ENCODE data around the gene MTURN. TPM values are rescaled to one million over a fixed set of nuclear protein-coding genes. Genes with fewer than 3 reads are reported as not detected.
"Not testable (repeated sequence)": the region's sequence is repeated elsewhere in the genome, so short reads cannot be mapped to it uniquely, and the experiment has no call there.

The MTURN gene
- total RNA-seq, 1 experiment from 2014 or later, result 16.0 TPM

- Histone ChIP-seq H3K27me3 (replicated peaks) (no peaks in the 10 kb centered on the region), H3K4me3 (no peak overlapping the region), H3K36me3 (no peaks in the 10 kb centered on the region), H3K9me3 (replicated peaks) (no peaks in the 10 kb centered on the region), H3K4me1 (replicated peaks) (no peaks in the 10 kb centered on the region), H3K27ac (no peak overlapping the region)
- DNase-seq (ENCODE audit: low read depth in 1 of 2, low spot score in 2 of 2), result no peak
Measured at GRCh38 chr7:30184791-30185487, 50.2 kb downstream of the MTURN start.

GRCh38 chr7:30185496-30185895 lies 50.7 kb downstream of the MTURN start:
- Histone ChIP-seq H3K4me3 (no peak overlapping the region), H3K36me3 (no peaks in the 10 kb centered on the region), H3K27me3 (replicated peaks) (no peaks in the 10 kb centered on the region), H3K9me3 (replicated peaks) (no peaks in the 10 kb centered on the region), H3K27ac (no peak overlapping the region), H3K4me1 (replicated peaks) (no peaks in the 10 kb centered on the region)
- no peak for DNase-seq (ENCODE audit: low read depth in 1 of 2, low spot score in 2 of 2)

DNA sequence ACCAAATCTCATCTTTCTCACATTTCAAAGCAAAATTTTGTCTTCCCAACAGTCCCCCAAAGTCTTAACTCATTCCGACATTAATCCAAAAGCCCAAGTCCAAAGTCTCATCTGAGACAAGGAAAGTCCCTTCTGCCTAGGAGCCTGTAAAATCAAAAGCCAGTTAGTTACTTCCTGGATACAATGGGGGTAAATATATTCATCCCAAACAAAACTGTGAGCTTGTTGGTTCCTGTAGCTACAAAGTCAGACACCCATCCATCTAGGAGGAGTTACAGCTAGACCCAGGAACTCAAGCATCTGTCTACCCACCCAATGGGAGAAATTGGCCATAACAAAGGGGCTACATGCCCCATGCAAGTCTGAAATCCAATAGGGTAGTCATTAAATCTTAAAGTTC lies 51.9 kb downstream of the MTURN start:
- Histone ChIP-seq H3K27ac (no peak overlapping the region), H3K9me3 (replicated peaks) (no peaks in the 10 kb centered on the region), H3K4me3 (no peak overlapping the region), H3K4me1 (replicated peaks) (no peaks in the 10 kb centered on the region), H3K27me3 (replicated peaks) (no peaks in the 10 kb centered on the region), H3K36me3 (no peaks in the 10 kb centered on the region)
- no peak for DNase-seq (ENCODE audit: low read depth in 1 of 2, low spot score in 2 of 2)

GRCh38 chr7:30187513-30187912 lies 52.7 kb downstream of the MTURN start:
- Histone ChIP-seq H3K36me3 (no peaks in the 10 kb centered on the region), H3K4me3 (no peak overlapping the region), H3K27ac (no peak overlapping the region), H3K27me3 (replicated peaks) (no peaks in the 10 kb centered on the region), H3K4me1 (replicated peaks) (no peaks in the 10 kb centered on the region), H3K9me3 (replicated peaks) (no peaks in the 10 kb centered on the region)
- DNase-seq (ENCODE audit: low read depth in 1 of 2, low spot score in 2 of 2), result no peak

- not testable (repeated sequence) for H3K9me3 ChIP-seq (replicated peaks); H3K27me3 ChIP-seq (replicated peaks); H3K4me3 ChIP-seq; DNase-seq (ENCODE audit: low read depth in 1 of 2, low spot score in 2 of 2); H3K4me1 ChIP-seq (replicated peaks); H3K27ac ChIP-seq; H3K36me3 ChIP-seq
Measured at GRCh38 chr7:30188381-30188780, 53.6 kb downstream of the MTURN start.

DNA sequence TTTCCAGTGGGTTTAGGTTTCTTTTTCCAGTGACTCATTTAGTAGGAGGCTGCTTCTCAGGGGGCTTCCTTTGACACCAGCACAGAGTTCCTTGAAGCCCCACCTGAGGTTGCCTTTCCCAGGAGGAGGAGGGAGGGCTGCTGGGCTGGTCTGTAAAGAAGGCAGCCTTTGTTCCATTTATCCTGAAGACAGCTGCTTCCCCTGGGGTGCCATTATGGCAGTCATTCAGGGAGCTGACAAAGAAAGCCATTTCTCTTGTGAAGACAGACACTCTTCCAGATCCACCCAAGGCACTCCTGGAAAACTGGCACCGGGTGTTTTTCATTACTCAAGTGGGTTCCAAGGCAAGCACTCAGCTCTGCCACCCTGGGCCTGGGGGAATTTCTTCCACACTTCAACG lies 54.0 kb downstream of the MTURN start:
- H3K4me1 ChIP-seq (replicated peaks), result no peaks in the 10 kb centered on the region
- no peak overlapping the region for H3K4me3 ChIP-seq
- H3K9me3 ChIP-seq (replicated peaks), result no peaks in the 10 kb centered on the region
- DNase-seq (ENCODE audit: low read depth in 1 of 2, low spot score in 2 of 2), result no peak
- no peak overlapping the region for H3K27ac ChIP-seq
- H3K27me3 ChIP-seq (replicated peaks), result no peaks in the 10 kb centered on the region
- H3K36me3 ChIP-seq, result no peaks in the 10 kb centered on the region

- no peak for DNase-seq (ENCODE audit: low read depth in 1 of 2, low spot score in 2 of 2)
- H3K27ac ChIP-seq, result no peak overlapping the region
- no peaks in the 10 kb centered on the region for H3K27me3 ChIP-seq (replicated peaks)
Measured at GRCh38 chr7:30191809-30192208, 57.0 kb downstream of the MTURN start.

DNA sequence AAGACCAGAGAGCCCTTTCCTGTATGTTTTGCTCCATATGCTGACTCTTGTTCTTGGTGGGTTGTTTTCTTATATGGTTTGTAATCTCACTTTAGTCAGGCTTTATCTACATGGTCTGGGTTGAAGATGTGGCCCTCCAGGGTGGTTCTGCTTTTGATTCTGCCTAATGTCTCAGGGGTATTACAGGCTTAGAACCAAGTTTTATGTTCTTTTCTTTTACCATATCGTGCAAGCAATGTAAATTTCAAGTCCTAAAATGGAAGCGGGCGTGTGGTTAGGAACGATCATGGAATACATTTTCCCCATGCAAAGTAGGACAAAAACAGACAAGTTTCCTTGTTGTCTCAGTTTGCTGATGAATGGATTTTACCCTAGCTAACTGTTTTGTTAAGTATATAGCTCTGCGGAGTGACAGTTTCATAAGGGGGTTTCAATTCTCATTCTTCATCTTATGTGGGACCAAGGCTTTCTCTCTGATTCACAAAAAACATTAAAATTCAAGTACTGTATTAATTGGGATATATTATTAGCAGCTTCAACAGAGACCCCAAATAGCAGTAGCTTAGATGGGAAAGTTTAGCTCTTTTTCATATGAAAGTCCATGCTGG lies 58.7 kb downstream of the MTURN start:
- no peaks in the 10 kb centered on the region for H3K27me3 ChIP-seq (replicated peaks)

More at GRCh38 chr7:30191809-30192208, 57.0 kb downstream of the MTURN start:
- H3K9me3 ChIP-seq (replicated peaks), result peaks cover 3% of the 10 kb centered on the region; the same call in 1 of the 2 replicates
- H3K36me3 ChIP-seq, result no peaks in the 10 kb centered on the region
- no peaks in the 10 kb centered on the region for H3K4me1 ChIP-seq (replicated peaks)
- H3K4me3 ChIP-seq, result no peak overlapping the region

GRCh38 chr7:30196408-30196807 lies 61.6 kb downstream of the MTURN start:
- Histone ChIP-seq H3K27ac (no peak overlapping the region), H3K9me3 (replicated peaks) (peaks cover 4% of the 10 kb centered on the region; the same call in 1 of the 2 replicates), H3K27me3 (replicated peaks) (no peaks in the 10 kb centered on the region), H3K4me1 (replicated peaks) (no peaks in the 10 kb centered on the region), H3K36me3 (no peaks in the 10 kb centered on the region), H3K4me3 (no peak overlapping the region)
- DNase-seq (ENCODE audit: low read depth in 1 of 2, low spot score in 2 of 2), result no peak

More for the DNA sequence above, 58.7 kb downstream of the MTURN start:
- no peak overlapping the region for H3K27ac ChIP-seq
- H3K4me1 ChIP-seq (replicated peaks), result no peaks in the 10 kb centered on the region
- no peaks in the 10 kb centered on the region for H3K36me3 ChIP-seq
- DNase-seq (ENCODE audit: low read depth in 1 of 2, low spot score in 2 of 2), result no peak
- H3K9me3 ChIP-seq (replicated peaks), result peaks cover 4% of the 10 kb centered on the region; the same call in 1 of the 2 replicates
- no peak overlapping the region for H3K4me3 ChIP-seq

DNA sequence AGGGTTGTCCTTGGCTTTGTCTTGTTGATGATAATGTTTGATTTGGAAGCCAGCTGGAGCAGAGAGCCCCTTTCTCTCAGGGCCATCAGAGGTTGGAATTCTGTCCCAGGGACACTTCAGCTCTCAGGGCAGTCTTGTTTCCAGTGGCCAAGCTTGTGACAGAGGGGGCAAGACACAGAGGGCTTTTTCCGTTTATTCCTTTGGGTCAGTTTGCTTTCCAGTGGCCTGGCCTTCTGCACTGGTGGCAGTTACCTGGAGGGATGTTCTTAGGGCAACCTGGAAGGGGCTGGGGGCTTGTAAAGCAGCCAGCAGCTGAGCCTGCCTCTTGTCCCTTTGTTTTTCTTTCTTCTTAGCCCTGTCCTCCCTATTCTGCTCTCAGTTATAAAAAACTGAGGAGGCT lies 62.7 kb downstream of the MTURN start:
- Histone ChIP-seq H3K4me1 (replicated peaks) (no peaks in the 10 kb centered on the region), H3K36me3 (no peaks in the 10 kb centered on the region), H3K9me3 (replicated peaks) (peaks cover 4% of the 10 kb centered on the region; the same call in 1 of the 2 replicates), H3K27me3 (replicated peaks) (no peaks in the 10 kb centered on the region), H3K27ac (no peak overlapping the region), H3K4me3 (no peak overlapping the region)
- no peak for DNase-seq (ENCODE audit: low read depth in 1 of 2, low spot score in 2 of 2)

GRCh38 chr7:30199271-30199670 lies 64.5 kb downstream of the MTURN start:
- no peaks in the 10 kb centered on the region for H3K4me1 ChIP-seq (replicated peaks)
- no peaks in the 10 kb centered on the region for H3K27me3 ChIP-seq (replicated peaks)
- H3K27ac ChIP-seq, result no peak overlapping the region
- H3K36me3 ChIP-seq, result no peaks in the 10 kb centered on the region
- DNase-seq (ENCODE audit: low read depth in 1 of 2, low spot score in 2 of 2), result no peak
- H3K4me3 ChIP-seq, result no peak overlapping the region
- H3K9me3 ChIP-seq (replicated peaks), result peaks cover 4% of the 10 kb centered on the region; the same call in 1 of the 2 replicates

- no peaks in the 10 kb centered on the region for H3K36me3 ChIP-seq
- peaks cover 2% of the 10 kb centered on the region; the same call in 1 of the 2 replicates for H3K9me3 ChIP-seq (replicated peaks)
- H3K27ac ChIP-seq, result no peak overlapping the region
- DNase-seq (ENCODE audit: low read depth in 1 of 2, low spot score in 2 of 2), result no peak
- no peak overlapping the region for H3K4me3 ChIP-seq
- no peaks in the 10 kb centered on the region for H3K4me1 ChIP-seq (replicated peaks)
- H3K27me3 ChIP-seq (replicated peaks), result no peaks in the 10 kb centered on the region
Measured at GRCh38 chr7:30200591-30200990, 65.8 kb downstream of the MTURN start.

GRCh38 chr7:30201161-30201666 lies 66.4 kb downstream of the MTURN start:
- no peak for DNase-seq (ENCODE audit: low read depth in 1 of 2, low spot score in 2 of 2)
- Histone ChIP-seq H3K27me3 (replicated peaks) (no peaks in the 10 kb centered on the region), H3K4me1 (replicated peaks) (peaks cover 3% of the 10 kb centered on the region), H3K36me3 (no peaks in the 10 kb centered on the region), H3K27ac (no peak overlapping the region), H3K9me3 (replicated peaks) (0 out of 2 replicates have a peak, but pooled peaks cover 2% of the 10 kb centered on the region), H3K4me3 (no peak overlapping the region)

GRCh38 chr7:30201921-30202320 lies 67.1 kb downstream of the MTURN start:
- Histone ChIP-seq H3K4me1 (replicated peaks) (peaks cover 9% of the 10 kb centered on the region), H3K9me3 (replicated peaks) (0 out of 2 replicates have a peak, but pooled peaks cover under 1% of the 10 kb centered on the region), H3K36me3 (no peaks in the 10 kb centered on the region), H3K27ac (no peak overlapping the region), H3K4me3 (no peak overlapping the region), H3K27me3 (replicated peaks) (no peaks in the 10 kb centered on the region)
- no peak for DNase-seq (ENCODE audit: low read depth in 1 of 2, low spot score in 2 of 2)
